Endothelial cell (in vitro differentiated cells): Measurements from ENCODE around the gene GABRB1. TPM values are rescaled to one million over a fixed set of nuclear protein-coding genes. Genes with fewer than 3 reads are reported as not detected.

ENCODE experiments used
- DNase-seq: peaks from one replicate; pipeline ENCODE4 v3.0.0; 2021; ENCODE audit warnings: low spot score
- H3K27ac Mint-ChIP-seq: one replicate; pipeline ENCODE4 v1.8.0; 2021; ENCODE audit warnings: mixed read lengths, inconsistent platforms; ENCODE audit not compliant: unreplicated experiment
- H3K27me3 Mint-ChIP-seq: one replicate; pipeline ENCODE4 v1.8.0; 2021; ENCODE audit warnings: mild to moderate bottlenecking, moderate library complexity, mixed read lengths, inconsistent platforms; ENCODE audit not compliant: unreplicated experiment
- H3K36me3 Mint-ChIP-seq: one replicate; pipeline ENCODE4 v1.8.0; 2021; ENCODE audit warnings: mild to moderate bottlenecking, low read depth, mixed read lengths, inconsistent platforms; ENCODE audit not compliant: unreplicated experiment
- H3K4me1 Mint-ChIP-seq: one replicate; pipeline ENCODE4 v1.8.0; 2021; ENCODE audit warnings: mild to moderate bottlenecking, mixed read lengths, inconsistent platforms; ENCODE audit not compliant: unreplicated experiment
- H3K4me3 Mint-ChIP-seq: one replicate; pipeline ENCODE4 v1.8.0; 2021; ENCODE audit warnings: mild to moderate bottlenecking, mixed read lengths, inconsistent platforms; ENCODE audit not compliant: unreplicated experiment
- H3K9me3 Mint-ChIP-seq: one replicate; pipeline ENCODE4 v1.8.0; 2021; ENCODE audit warnings: mixed read lengths, inconsistent platforms; ENCODE audit not compliant: unreplicated experiment
- CTCF ChIP-seq: fragments of 200-600 bp; sonication (generic); IDR thresholded peaks from one replicate; pipeline ENCODE4 v1.5.0; 2021; ENCODE audit warnings: antibody characterized with exemption; ENCODE audit not compliant: unreplicated experiment
- total RNA-seq: library from RNA; stranded (reverse); fragmentation: NEBNext Ultra II Directional; extraction: Animal tissue kit (Norgen Biotek cat#: 25700); gene quantifications from one replicate; pipeline ENCODE4 v1.2.1, GENCODE V29; 2021; ENCODE audit not compliant: unreplicated experiment

Gene GABRB1
- total RNA-seq, 1 donor from 2014 or later = not detected

- no peak overlapping the region for H3K4me3 Mint-ChIP-seq
- TF ChIP-seq CTCF = no peak
- no peaks in the 10 kb centered on the region for H3K9me3 Mint-ChIP-seq
- H3K27ac Mint-ChIP-seq = no peak overlapping the region
- no peak for DNase-seq
- no peaks in the 10 kb centered on the region for H3K36me3 Mint-ChIP-seq
- H3K4me1 Mint-ChIP-seq = no peaks in the 10 kb centered on the region
- H3K27me3 Mint-ChIP-seq = no peaks in the 10 kb centered on the region
Measured at GRCh38 chr4:47043821-47044220, 12.5 kb downstream of the GABRB1 start.

- DNase-seq = no peak
- H3K9me3 Mint-ChIP-seq = no peaks in the 10 kb centered on the region
- no peaks in the 10 kb centered on the region for H3K4me1 Mint-ChIP-seq
- H3K27ac Mint-ChIP-seq = no peak overlapping the region
- no peaks in the 10 kb centered on the region for H3K27me3 Mint-ChIP-seq
- no peak overlapping the region for H3K4me3 Mint-ChIP-seq
- TF ChIP-seq CTCF = no peak
- no peaks in the 10 kb centered on the region for H3K36me3 Mint-ChIP-seq
Measured at GRCh38 chr4:47045261-47045660, 13.9 kb downstream of the GABRB1 start.

GRCh38 chr4:47049347-47049746 is 18.0 kb downstream of the GABRB1 start:
- Mint-ChIP-seq H3K4me3 (no peak overlapping the region), H3K4me1 (peaks cover 9% of the 10 kb centered on the region), H3K27me3 (no peaks in the 10 kb centered on the region), H3K36me3 (no peaks in the 10 kb centered on the region), H3K9me3 (no peaks in the 10 kb centered on the region), H3K27ac (no peak overlapping the region)
- DNase-seq = no peak
- no peak for TF ChIP-seq CTCF

- peaks cover 9% of the 10 kb centered on the region for H3K4me1 Mint-ChIP-seq
- no peak overlapping the region for H3K27ac Mint-ChIP-seq
- no peaks in the 10 kb centered on the region for H3K9me3 Mint-ChIP-seq
- no peak overlapping the region for H3K4me3 Mint-ChIP-seq
- no peak for TF ChIP-seq CTCF
- H3K36me3 Mint-ChIP-seq = no peaks in the 10 kb centered on the region
- H3K27me3 Mint-ChIP-seq = no peaks in the 10 kb centered on the region
- DNase-seq = no peak
Measured at GRCh38 chr4:47050761-47051725, 19.7 kb downstream of the GABRB1 start.

GRCh38 chr4:47053485-47053884 is 22.1 kb downstream of the GABRB1 start:
- no peak for DNase-seq
- TF ChIP-seq CTCF = no peak
- no peaks in the 10 kb centered on the region for H3K9me3 Mint-ChIP-seq
- no peak overlapping the region for H3K4me3 Mint-ChIP-seq
- H3K36me3 Mint-ChIP-seq = no peaks in the 10 kb centered on the region
- peaks cover 9% of the 10 kb centered on the region for H3K4me1 Mint-ChIP-seq
- H3K27me3 Mint-ChIP-seq = no peaks in the 10 kb centered on the region
- no peak overlapping the region for H3K27ac Mint-ChIP-seq
